ENCODE measurements around the gene NMD3.

The NMD3 gene

DNA sequence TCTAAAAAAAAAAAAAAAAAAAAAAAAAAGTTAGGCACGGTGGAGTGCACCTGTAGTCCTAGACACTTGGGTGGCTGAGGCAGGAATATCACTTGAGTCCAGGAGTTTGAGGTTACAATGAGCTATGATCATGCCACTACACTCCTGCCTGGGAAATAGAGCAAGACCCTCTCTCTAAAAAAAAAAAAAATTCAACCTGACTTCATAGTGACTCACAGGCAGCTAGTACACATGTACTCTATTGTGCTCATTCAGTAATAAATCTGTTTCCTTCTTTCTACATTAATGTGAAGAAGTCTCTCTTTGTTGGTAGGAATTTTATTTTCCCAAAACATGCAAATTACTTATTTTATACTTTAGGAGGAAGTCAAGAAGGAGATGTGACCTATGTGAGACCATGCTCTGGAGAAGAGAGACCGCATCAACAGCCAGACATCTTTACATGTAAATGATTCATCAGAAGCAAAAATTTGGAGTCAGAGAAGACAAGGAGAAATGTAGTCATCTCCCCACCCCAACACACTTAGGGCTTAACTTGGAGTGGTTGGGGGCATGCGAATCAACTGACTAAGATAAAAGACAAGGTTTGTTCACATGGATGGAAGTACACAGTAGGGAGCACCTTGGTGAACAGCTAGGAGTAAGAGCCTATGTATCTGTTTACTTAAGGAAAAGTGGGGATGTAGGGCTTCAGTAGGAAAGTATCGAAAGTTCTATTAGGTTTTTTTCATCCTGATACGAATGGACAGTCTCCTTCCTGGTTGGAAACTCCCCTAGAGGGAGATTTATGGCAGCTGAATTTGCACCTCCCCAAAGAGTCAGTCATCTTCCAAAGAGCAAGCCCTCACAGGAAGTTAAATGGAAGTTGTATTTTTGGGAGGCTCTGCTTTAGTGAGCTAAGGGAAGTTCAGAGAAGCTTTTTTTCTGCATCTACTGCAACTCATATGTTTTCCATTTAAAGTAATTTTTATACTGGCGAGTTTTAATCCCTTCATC is 23.0 kb upstream of the NMD3 start:
- DNase-seq (ENCODE audit: low spot score) = no peak
- TF ChIP-seq CTCF (IDR thresholded peaks at IDR 0.05) = no peak
- no peak overlapping the region for H3K4me3 ChIP-seq
- H3K27ac ChIP-seq = no peak overlapping the region

DNA sequence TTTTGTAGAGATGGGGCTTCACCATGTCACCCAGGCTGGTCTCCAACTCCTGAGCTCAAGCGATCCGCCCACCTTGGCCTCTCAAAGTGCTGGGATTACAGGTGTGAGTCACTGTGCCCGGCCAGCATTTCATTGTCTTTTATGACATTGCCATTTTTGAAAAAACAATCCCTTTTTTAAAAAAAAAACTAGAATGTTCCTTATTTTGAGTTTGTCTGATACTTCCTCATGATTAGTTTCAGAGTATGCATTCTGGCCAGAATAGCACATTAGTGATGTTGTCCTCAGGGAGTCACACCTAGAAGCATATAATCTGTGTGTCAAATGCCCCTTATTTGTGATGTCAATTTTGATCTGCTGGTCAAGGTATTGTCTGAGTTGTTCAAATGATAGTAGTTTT is 21.2 kb upstream of the NMD3 start:
- no peak for DNase-seq (ENCODE audit: low spot score)
- Histone ChIP-seq H3K27ac (no peak overlapping the region), H3K4me3 (no peak overlapping the region)
- no peak for TF ChIP-seq CTCF (IDR thresholded peaks at IDR 0.05)

DNA sequence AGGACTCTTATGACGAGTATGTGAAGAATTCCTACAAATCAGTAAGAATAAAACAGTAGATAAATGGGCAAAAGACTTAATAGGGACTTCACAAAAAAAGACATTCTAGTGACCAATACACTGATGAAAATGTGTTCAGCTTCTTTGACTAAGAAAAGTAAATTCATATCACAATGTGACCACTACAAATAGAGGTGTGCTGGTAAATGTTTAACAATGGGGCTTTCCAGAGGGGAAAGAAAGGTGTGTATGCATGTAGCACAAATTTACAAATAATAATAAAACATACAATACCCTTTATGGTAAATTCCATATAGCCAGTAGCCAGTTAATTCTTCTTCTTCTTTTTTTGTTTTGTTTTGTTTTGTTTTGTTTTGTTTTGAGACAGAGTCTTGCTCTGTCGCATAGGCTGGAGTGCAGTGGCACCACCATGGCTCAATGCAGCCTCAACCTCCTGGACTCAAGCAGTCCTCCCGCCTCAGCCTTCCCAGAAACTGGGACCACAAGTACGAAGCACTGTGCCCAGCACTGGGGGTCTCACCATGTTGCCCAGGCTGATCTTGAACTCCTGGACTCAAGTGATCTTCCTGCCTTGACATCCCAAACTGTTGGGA is 17.5 kb upstream of the NMD3 start:
- DNase-seq (ENCODE audit: low spot score) = no peak
- no peak for TF ChIP-seq CTCF (IDR thresholded peaks at IDR 0.05)
- H3K27ac ChIP-seq = no peak overlapping the region
- no peak overlapping the region for H3K4me3 ChIP-seq

DNA sequence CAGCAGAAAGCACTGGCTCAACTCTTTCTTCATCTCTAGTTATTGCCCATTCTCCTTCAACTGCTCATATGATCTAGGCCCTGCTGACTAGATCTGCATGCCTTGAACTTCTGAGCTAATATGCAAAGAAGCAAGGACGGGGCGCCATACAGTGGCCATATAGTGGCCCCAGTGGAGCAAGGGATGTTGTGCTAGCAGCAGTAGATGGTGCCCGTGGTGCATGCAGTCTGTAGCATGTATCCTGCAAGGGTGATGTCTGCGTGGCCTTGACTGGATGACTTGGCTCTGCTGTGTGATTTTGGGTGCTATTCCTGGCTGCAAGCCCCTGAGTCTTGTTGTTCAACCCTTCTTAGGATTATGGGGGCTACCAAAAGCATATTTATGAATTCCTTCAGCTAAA is 12.2 kb upstream of the NMD3 start:
- Histone ChIP-seq H3K27ac (no peak overlapping the region), H3K4me3 (no peak overlapping the region)
- no peak for DNase-seq (ENCODE audit: low spot score)
- TF ChIP-seq CTCF (IDR thresholded peaks at IDR 0.05) = no peak

DNA sequence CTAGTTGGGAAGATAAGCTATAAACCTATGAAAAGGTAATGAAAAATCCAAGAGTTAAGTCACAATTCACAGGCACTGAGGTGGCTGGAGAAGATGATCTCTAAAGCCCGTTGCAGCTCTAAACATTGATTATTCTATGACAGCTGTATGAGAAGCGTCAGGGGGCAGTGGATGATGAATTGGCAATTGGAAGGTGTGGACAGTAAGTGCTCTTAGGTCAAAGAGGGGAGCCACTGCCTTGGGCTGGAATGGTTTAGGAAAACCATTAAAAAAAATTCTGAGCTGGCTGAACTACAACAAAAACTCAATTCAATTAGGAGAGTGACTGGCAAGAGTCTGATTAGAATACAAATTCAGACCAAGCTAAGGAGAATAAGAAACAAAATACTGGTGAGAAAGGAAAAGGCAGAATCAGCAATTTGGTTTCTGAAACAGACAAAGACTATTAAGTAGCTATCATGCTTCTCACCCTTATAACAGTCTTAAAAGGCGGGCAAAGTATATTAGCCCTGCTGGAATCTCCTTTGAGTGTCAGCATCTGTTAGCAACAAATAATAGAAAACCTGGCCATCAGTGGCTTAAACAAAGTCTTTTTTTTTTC is 8.8 kb upstream of the NMD3 start:
- no peak for DNase-seq (ENCODE audit: low spot score)

DNA sequence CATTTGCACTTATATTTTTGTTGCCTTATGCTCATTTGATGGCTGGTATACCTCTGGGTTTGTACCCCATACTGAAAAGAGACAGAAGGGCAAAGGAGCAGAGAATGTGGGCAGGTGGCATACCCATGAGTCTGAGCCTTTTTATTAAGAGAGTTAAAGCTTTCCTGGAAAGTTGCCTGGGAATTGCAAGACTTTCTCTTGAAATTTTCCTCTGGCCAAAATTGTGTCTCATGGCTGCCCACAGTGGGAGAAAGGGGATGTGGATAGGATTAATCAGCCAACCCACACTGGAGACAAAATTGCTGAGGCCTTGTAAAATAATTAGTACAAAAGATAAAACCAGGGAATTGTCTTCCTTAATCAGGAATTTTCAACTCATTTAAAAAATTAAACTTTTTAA is 8.2 kb upstream of the NMD3 start:
- H3K4me3 ChIP-seq = no peak overlapping the region
- DNase-seq (ENCODE audit: low spot score) = no peak
- no peak for TF ChIP-seq CTCF (IDR thresholded peaks at IDR 0.05)
- H3K27ac ChIP-seq = no peak overlapping the region

More for the DNA sequence above, 8.8 kb upstream of the NMD3 start:
- no peak overlapping the region for H3K4me3 ChIP-seq
- no peak overlapping the region for H3K27ac ChIP-seq
- TF ChIP-seq CTCF (IDR thresholded peaks at IDR 0.05) = no peak

Measured in coronary artery (tissue), 2 donors.